Neuronal stem cell (in vitro differentiated cells): ENCODE measurements around the gene GPI.
"Not testable (repeated sequence)": the region's sequence is repeated elsewhere in the genome, so short reads cannot be mapped to it uniquely, and the experiment has no call there.

ENCODE experiments used
- DNase-seq: peaks from one replicate; pipeline ENCODE4 v3.0.0-alpha.2; 2013; ENCODE audit warnings: low spot score
- H2AFZ ChIP-seq: one replicate; pipeline ENCODE4 v1.6.1; 2013; ENCODE audit warnings: mild to moderate bottlenecking, low read length, inconsistent platforms
- H2AK5ac ChIP-seq: 2 replicates; pipeline ENCODE4 v1.6.1; 2013; ENCODE audit warnings: low read depth, mild to moderate bottlenecking, inconsistent platforms, low read length, moderate library complexity, mixed read lengths
- H2BK120ac ChIP-seq: 2 replicates; pipeline ENCODE4 v1.6.1; 2013; ENCODE audit warnings: low read depth, mild to moderate bottlenecking, inconsistent platforms, low read length, moderate library complexity, mixed read lengths
- H2BK12ac ChIP-seq: one replicate; pipeline ENCODE4 v1.6.1; 2013; ENCODE audit warnings: low read length, inconsistent platforms
- H2BK15ac ChIP-seq: 2 replicates; pipeline ENCODE4 v1.6.1; 2013; ENCODE audit warnings: mild to moderate bottlenecking, low read length, inconsistent platforms, mixed read lengths
- H2BK5ac ChIP-seq: one replicate; pipeline ENCODE4 v1.6.1; 2013; ENCODE audit warnings: inconsistent platforms, mild to moderate bottlenecking, low read length, moderate library complexity
- H3K14ac ChIP-seq: one replicate; pipeline ENCODE4 v1.6.1; 2013; ENCODE audit warnings: low read length, inconsistent platforms
- H3K18ac ChIP-seq: 2 replicates; pipeline ENCODE4 v1.6.1; 2013; ENCODE audit warnings: low read length, inconsistent platforms
- H3K23ac ChIP-seq: 2 replicates; pipeline ENCODE4 v1.6.1; 2013; ENCODE audit warnings: low read depth, mild to moderate bottlenecking, mixed read lengths, low read length, inconsistent platforms; ENCODE audit not compliant: poor library complexity
- H3K27ac ChIP-seq: replicated peaks from 3 replicates; pipeline ENCODE4 v1.5.1; 2013; ENCODE audit warnings: low read length, inconsistent platforms
- H3K27me3 ChIP-seq, 3 experiments: 2 replicates each; pipeline ENCODE4 v1.6.1; 2013; ENCODE audit warnings: low read length in 3 of 3, mild to moderate bottlenecking in 2 of 3, inconsistent platforms in 1 of 3, low read depth in 1 of 3, mixed read lengths in 1 of 3, moderate library complexity in 1 of 3; ENCODE audit not compliant: control insufficient read depth in 3 of 3, insufficient read depth in 3 of 3
- H3K36me3 ChIP-seq, 2 donors: replicated peaks in 1 of 2; 2 replicates each; pipeline ENCODE4 v1.6.1; 2013; ENCODE audit warnings: low read length in 2 of 2; ENCODE audit not compliant: control insufficient read depth in 2 of 2, insufficient read depth in 2 of 2
- H3K4ac ChIP-seq: 2 replicates; pipeline ENCODE4 v1.6.1; 2013; ENCODE audit warnings: inconsistent platforms, mild to moderate bottlenecking, low read length, moderate library complexity
- H3K4me1 ChIP-seq, 2 donors: 1 replicate in 1 of 2; 2 replicates in 1 of 2; pipeline ENCODE4 v1.6.1; 2013; ENCODE audit warnings: low read length in 2 of 2, low read depth in 1 of 2; ENCODE audit not compliant: control insufficient read depth in 2 of 2, insufficient read depth in 1 of 2
- H3K4me2 ChIP-seq: one replicate; pipeline ENCODE4 v1.6.1; 2013; ENCODE audit warnings: mild to moderate bottlenecking, low read length, inconsistent platforms; ENCODE audit not compliant: insufficient read depth, poor library complexity, severe bottlenecking
- H3K4me3 ChIP-seq, 2 donors: 2 replicates each; pipeline ENCODE4 v1.5.1; 2013; ENCODE audit warnings: low read length in 2 of 2, mild to moderate bottlenecking in 2 of 2, inconsistent platforms in 1 of 2, moderate library complexity in 1 of 2
- H3K79me1 ChIP-seq: one replicate; pipeline ENCODE4 v1.6.1; 2013; ENCODE audit warnings: low read depth, mild to moderate bottlenecking, inconsistent platforms, low read length, moderate library complexity
- H3K9ac ChIP-seq: one replicate; pipeline ENCODE4 v1.6.1; 2013; ENCODE audit warnings: mild to moderate bottlenecking, low read depth, low read length, inconsistent platforms; ENCODE audit not compliant: poor library complexity
- H3K9me3 ChIP-seq, 2 donors: replicated peaks in 1 of 2; 2 replicates each; pipeline versions ENCODE3 to v1.6.1; 2013; ENCODE audit warnings: low read length in 2 of 2, mild to moderate bottlenecking in 2 of 2, inconsistent platforms in 1 of 2, low read depth in 1 of 2, mixed read lengths in 1 of 2, moderate library complexity in 1 of 2; ENCODE audit not compliant: control insufficient read depth in 2 of 2, insufficient read depth in 1 of 2
- H4K8ac ChIP-seq: one replicate; pipeline ENCODE4 v1.6.1; 2013; ENCODE audit warnings: low read depth, mild to moderate bottlenecking, inconsistent platforms, low read length, moderate library complexity
- H4K91ac ChIP-seq: one replicate; pipeline ENCODE4 v1.6.1; 2013; ENCODE audit warnings: low read length, low read depth, mild to moderate bottlenecking, inconsistent platforms; ENCODE audit not compliant: poor library complexity
- WGBS, 2 donors: extraction: QIAGEN DNeasy Blood & Tissue Kit; methylation state at CpG; one replicate each; pipeline ENCODE4 v1.1.7; 2013; ENCODE audit warnings: missing lambda C conversion rate in 2 of 2, mixed read lengths in 1 of 2; ENCODE audit not compliant: insufficient read length in 2 of 2, insufficient replicate concordance in 1 of 2; ENCODE audit errors: extremely low coverage in 2 of 2; 5-methylcytosine and 5-hydroxymethylcytosine counted together

Gene GPI

GRCh38 chr19:34386645-34387445 lies 21.8 kb downstream of the GPI start:
- no peak overlapping the region for H3K18ac ChIP-seq
- no peak overlapping the region for H3K9ac ChIP-seq
- no peak overlapping the region for H3K4ac ChIP-seq
- H3K4me2 ChIP-seq: no peak overlapping the region
- H2BK120ac ChIP-seq: no peak overlapping the region
- no peak overlapping the region for H3K14ac ChIP-seq
- H3K23ac ChIP-seq: no peak overlapping the region
- no peak overlapping the region for H2AK5ac ChIP-seq
- no peak overlapping the region for H4K8ac ChIP-seq
- no peak overlapping the region for H3K4me3 ChIP-seq
- H3K79me1 ChIP-seq: no peaks in the 10 kb centered on the region
- H3K27me3 ChIP-seq: no peaks in the 10 kb centered on the region
- no peak overlapping the region for H2BK12ac ChIP-seq
- H3K27ac ChIP-seq: no peak overlapping the region
- H2BK5ac ChIP-seq: peak overlapping the region; percentile 10
- no peak for DNase-seq
- WGBS, 2 donors: no CpG with 5 or more reads among the region's 9 CpGs
- H3K4me1 ChIP-seq: no peaks in the 10 kb centered on the region
- H4K91ac ChIP-seq: no peak overlapping the region
- peaks cover 0 to 4% of the 10 kb centered on the region in 2 donors for H3K9me3 ChIP-seq
- H2AFZ ChIP-seq: no peak overlapping the region
- H2BK15ac ChIP-seq: no peak overlapping the region
- peaks cover 69 to 88% of the 10 kb centered on the region in 2 donors for H3K36me3 ChIP-seq

DNA sequence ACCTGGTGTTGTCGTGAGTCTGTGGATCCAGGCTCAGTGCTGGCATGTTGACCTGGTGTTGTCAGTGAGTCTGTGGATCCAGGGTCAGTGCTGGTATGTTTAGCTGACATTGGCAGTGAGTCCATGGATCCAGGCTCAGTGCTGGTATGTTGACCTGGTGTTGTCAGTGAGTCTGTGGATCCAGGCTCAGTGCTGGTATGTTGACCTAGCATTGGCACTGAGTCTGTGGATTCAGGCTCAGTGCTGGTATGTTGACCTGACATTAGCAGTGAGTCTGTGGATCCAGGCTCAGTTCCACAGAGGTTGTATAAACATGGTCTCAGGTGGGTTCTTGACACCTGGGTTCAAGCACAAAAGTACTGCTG lies 22.4 kb downstream of the GPI start:
- H3K9ac ChIP-seq: no peak overlapping the region
- H4K91ac ChIP-seq: no peak overlapping the region
- H3K9me3 ChIP-seq: peaks cover 0 to 4% of the 10 kb centered on the region in 2 donors
- H2AFZ ChIP-seq: no peak overlapping the region
- no peak overlapping the region for H2BK120ac ChIP-seq
- no CpG with 5 or more reads among the region's 1 CpG for WGBS, 2 donors
- no peak overlapping the region for H2AK5ac ChIP-seq
- H3K36me3 ChIP-seq: peaks cover 68 to 87% of the 10 kb centered on the region in 2 donors
- H3K23ac ChIP-seq: no peak overlapping the region
- no peak overlapping the region for H3K4ac ChIP-seq
- H3K4me3 ChIP-seq: no peak overlapping the region
- no peak overlapping the region for H2BK12ac ChIP-seq
- no peak overlapping the region for H3K14ac ChIP-seq
- H4K8ac ChIP-seq: no peak overlapping the region
- H2BK5ac ChIP-seq: no peak overlapping the region
- no peak overlapping the region for H3K27ac ChIP-seq
- no peak overlapping the region for H3K4me2 ChIP-seq
- no peaks in the 10 kb centered on the region for H3K4me1 ChIP-seq
- no peaks in the 10 kb centered on the region for H3K27me3 ChIP-seq
- no peak overlapping the region for H3K18ac ChIP-seq
- no peak for DNase-seq
- H3K79me1 ChIP-seq: no peaks in the 10 kb centered on the region
- no peak overlapping the region for H2BK15ac ChIP-seq

- peaks cover 63 to 87% of the 10 kb centered on the region in 2 donors for H3K36me3 ChIP-seq
- H4K91ac ChIP-seq, H2BK120ac ChIP-seq, H3K23ac ChIP-seq, H3K27me3 ChIP-seq, H2BK15ac ChIP-seq, H2AFZ ChIP-seq, H2AK5ac ChIP-seq, H3K9me3 ChIP-seq, H3K4ac ChIP-seq, H3K79me1 ChIP-seq, H3K4me2 ChIP-seq, H3K18ac ChIP-seq, H3K4me1 ChIP-seq, H4K8ac ChIP-seq, H3K14ac ChIP-seq, H2BK5ac ChIP-seq, H3K4me3 ChIP-seq, DNase-seq, H3K27ac ChIP-seq, H3K9ac ChIP-seq, H2BK12ac ChIP-seq: not testable (repeated sequence)
- no CpG with 5 or more reads among the region's 2 CpGs for WGBS, 2 donors
These were observed 23.7 kb downstream of the GPI start for GRCh38 chr19:34388745-34389144.

- Histone ChIP-seq H2AK5ac (no peak overlapping the region), H2BK15ac (no peak overlapping the region)
These were observed 26.8 kb downstream of the GPI start for GRCh38 chr19:34391813-34392212.

More at GRCh38 chr19:34391813-34392212, 26.8 kb downstream of the GPI start:
- H3K4me1 ChIP-seq: no peaks in the 10 kb centered on the region
- no peaks in the 10 kb centered on the region for H3K27me3 ChIP-seq
- no peak overlapping the region for H3K4ac ChIP-seq
- H3K9ac ChIP-seq: no peak overlapping the region
- H2BK5ac ChIP-seq: no peak overlapping the region
- no peak overlapping the region for H2BK12ac ChIP-seq
- H3K23ac ChIP-seq: no peak overlapping the region
- no peak overlapping the region for H4K8ac ChIP-seq
- peaks cover 60 to 91% of the 10 kb centered on the region in 2 donors for H3K36me3 ChIP-seq
- no peak overlapping the region for H2AFZ ChIP-seq
- no peak overlapping the region for H2BK120ac ChIP-seq
- H3K79me1 ChIP-seq: peaks cover 2% of the 10 kb centered on the region
- H4K91ac ChIP-seq: no peak overlapping the region
- H3K14ac ChIP-seq: no peak overlapping the region
- no peak overlapping the region for H3K4me2 ChIP-seq
- no peak for DNase-seq
- no peaks in the 10 kb centered on the region for H3K9me3 ChIP-seq
- H3K4me3 ChIP-seq: no peak overlapping the region
- no peak overlapping the region for H3K27ac ChIP-seq
- H3K18ac ChIP-seq: no peak overlapping the region
